Fibroblast of skin of right biceps (primary cell): ENCODE results near the gene EHBP1.

Experiments
- DNase-seq: peaks from one replicate; pipeline ENCODE4 v3.0.0-alpha.2; 2013

EHBP1 gene

DNA sequence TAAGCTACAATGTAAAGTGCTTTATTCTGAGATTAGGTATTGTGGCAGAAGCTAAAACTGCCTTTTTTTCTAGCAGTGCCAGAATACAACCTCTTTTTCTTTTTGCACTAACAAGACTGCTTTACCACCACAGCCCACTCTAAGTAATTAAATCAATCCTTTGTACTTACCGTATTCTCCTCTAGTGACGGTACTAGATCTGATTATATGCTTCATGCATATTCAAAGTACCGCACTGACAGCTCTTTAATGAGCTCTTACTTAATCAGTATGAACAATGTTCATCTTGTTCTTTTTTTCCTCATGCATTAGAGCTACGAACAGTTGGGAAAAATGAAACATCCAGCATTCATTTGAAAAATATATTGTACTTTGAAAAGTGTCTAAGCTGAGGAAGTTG is 329.0 kb downstream of the EHBP1 start:
- no peak for DNase-seq

DNA sequence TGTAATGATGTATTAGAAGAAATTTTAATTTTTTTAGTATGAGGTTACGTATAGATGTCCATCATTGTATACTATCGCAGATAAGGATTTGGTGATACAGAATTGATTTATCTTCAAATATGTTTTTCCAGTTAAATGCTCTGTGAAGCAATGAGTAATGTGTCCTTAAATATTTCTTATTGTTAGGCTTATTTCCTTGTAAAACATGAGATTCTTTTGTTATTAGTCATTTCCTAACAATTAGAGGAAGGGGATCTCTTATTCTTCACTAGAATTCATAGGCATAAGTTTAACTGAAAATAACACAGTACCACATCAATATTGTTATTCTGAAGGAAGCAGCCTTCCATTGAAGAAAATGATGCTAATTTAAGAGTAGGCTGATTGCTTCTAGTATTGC is 329.7 kb downstream of the EHBP1 start:
- no peak for DNase-seq

DNA sequence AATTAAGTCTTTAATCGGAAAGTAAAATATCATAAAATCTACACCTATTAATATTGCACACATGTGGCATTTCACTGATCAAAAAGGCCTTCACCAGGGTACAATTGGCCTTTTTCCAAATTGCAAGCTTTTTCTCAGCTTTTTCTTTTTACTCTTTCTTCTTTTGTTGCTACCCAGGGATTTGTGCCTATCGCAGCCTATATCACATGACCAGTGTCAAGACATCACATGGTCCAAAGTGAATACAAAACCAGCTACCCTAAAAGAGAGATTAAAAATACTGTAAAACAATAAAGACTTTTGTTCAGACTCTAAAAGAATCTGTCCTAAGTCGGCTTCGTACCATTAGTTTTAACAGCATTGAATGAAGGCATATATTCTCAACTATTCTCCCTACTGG is 330.1 kb downstream of the EHBP1 start:
- DNase-seq = no peak

DNA sequence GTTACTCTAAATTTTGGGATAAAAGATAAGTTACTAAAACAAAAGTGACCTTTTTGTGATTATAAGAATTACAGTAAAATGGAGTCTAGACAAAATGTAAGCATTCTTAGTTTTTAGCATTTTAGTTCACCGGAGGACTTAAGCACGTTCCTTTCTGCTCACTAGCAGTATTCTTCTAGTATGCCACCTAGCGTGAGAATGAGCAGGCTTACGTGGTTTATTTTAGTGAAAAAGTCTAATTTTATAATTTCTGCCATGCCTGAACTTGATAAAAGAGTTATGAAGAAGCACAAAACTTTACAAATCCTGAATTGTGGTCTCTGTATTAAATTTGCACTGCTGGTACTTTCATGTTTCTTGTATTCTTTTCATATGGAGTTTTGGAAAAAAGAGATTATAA is 332.5 kb downstream of the EHBP1 start:
- DNase-seq = no peak

DNA sequence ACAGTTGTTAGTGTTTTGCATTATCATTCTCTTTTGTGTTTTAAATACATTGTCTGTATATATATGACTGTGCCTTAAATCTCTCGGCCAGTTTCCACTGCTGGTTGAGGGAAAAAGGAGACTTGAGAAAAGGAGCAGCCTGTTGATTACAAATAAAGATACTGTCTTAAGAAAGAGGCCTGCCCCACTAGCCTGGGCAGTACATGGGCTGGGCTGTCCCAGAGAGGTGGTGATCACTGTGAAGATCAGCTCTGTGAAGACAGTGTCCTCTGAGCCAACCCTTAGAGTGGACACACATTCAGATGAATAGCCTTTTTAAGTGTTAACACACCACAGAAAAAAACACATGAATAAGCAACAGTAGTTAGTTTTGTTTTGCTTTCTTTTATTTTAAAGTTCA is 335.1 kb downstream of the EHBP1 start:
- DNase-seq = no peak

DNA sequence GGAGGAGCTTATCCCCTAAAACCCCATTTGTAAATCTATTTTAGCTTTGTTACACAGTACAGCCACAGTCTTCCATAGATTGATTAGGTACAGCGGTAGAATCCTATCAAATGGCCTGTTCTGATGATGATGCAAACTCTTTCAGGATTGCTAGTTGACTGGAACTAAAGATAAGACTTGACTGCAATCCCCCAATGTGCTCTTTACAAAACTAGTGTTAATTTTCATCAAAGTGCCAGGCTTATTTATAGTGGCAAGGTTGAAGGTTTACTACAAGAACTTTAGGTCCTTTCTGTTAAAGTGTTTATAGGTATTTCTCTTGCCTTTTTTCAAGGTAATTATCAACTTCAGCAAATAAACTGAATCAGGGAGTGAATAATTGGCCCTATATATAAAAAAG is 336.1 kb downstream of the EHBP1 start:
- no peak for DNase-seq

DNA sequence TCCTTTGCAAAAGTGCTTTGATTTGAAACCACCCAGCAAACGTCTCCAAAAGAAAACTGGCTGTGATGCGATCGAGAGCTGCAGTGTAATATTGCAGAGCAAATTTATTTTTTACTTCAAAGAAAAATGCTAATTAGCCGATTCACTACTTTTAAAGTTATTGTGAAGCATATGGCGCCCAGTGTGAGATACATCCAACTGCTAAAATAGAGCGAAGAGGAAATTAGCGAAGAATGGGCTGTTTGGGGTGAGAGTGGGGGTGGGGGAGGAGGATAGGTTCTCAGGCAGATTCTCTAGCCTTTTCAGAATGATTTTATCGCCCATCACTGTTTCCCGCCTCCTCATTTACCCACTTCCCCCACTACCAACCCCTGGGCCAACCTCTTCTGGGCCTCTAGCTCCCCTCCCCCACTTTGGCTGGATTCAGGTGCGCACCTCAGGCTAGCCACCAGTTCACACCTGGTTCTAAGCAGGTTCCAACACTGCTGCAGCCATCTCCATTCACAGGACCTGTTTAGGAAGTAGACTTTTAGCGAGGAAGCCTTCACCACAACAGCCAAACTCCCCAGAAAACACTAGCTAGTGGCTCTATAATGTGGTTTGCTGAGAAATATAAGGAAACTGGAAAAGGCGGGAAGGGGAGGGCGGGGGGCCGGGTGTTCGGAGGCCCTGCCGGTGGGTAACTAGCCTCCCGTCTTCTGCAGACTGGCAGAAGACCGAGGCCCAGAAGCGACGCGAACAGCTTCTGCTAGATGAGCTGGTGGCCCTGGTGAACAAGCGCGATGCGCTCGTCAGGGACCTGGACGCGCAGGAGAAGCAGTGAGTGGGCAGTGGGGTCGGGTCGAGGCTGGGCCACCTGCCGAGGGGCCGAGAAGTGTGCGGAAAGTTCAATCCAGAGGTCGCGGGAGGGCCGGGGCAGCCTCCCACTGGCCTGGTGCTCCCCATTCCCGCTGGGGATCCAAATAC is 339.1 kb downstream of the EHBP1 start:
- no peak for DNase-seq

DNA sequence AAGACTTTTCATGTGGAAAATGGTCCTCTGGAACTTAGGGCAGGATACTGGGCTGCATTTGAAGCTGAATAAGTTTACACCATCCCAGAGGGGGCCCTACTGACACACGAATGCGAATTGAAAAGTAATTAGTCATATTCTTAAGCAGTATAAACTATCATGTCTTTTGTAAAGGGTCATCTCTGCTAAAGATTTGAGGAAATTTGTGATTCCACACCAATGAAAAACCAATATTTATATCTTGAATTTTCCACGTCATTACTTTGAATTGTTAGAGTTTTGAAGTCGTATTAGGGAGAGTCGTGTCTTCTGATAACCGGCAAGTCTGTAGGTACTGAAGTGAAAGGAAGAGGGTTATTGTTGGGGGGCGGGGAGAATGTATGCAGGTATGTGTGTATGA is 341.0 kb downstream of the EHBP1 start:
- no peak for DNase-seq

DNA sequence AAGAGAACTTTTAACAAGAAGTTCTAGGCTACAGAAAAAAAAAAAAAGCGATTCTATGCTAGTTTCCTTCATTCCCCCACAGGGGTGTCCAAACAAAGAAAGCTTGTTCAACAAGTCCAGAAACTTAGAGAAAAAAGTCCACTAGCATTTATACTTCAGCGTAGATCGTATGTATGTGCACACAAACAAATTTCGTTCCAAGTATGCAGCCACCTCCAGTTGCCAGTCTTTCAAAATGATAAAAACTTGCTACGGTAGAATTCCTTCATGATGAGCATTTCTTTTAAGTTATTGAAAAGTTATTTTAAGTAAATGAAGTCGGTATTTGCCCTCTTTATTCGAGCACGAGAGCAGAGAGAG is 341.4 kb downstream of the EHBP1 start:
- DNase-seq = no peak

DNA sequence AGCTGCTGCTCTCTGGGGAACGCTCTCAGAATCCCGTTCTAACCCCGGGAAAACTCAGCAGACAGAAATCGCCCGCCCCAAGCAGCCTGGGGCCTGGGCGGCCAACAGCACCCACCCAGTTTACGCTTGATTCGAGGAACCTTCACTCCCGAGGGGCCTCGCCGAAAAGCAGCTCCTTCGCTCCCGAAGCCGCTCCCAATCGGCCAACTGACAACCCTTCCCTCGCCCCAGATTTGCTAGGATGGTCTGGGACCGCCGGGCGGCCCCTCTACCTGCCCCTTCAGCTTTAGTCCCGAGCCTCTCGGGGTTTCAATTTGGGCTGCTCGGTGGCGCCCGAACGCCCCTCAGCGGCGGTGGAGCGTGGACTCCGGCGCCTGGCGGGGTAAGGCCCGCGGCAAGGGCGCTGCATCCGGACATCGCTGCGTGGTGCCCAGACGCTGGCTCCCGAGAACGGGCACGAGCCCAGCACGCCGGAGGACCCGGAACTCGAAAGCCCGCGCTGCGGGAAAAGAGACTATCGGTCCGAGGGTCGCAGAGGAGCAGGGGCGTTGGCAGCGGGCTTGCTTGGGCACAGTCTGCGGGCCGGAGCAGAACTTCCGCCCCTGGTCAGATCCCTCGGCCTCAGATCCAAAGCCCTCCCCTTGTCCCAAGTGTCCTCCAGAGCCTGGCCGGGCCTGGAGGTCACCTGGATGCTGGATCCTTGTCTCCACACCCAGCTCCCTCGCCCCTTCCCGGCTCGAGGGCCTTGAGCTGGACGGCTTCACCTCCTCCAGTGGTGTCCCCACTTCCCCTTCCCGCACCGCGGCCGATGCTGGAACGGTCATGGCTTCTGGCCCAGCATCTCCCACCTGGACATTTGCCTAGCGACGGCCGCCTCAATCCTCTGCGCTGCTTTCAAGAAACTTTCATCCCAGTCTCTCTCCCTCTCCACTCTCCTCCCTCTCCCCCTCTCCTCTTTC is 342.1 kb downstream of the EHBP1 start:
- DNase-seq = no peak

DNA sequence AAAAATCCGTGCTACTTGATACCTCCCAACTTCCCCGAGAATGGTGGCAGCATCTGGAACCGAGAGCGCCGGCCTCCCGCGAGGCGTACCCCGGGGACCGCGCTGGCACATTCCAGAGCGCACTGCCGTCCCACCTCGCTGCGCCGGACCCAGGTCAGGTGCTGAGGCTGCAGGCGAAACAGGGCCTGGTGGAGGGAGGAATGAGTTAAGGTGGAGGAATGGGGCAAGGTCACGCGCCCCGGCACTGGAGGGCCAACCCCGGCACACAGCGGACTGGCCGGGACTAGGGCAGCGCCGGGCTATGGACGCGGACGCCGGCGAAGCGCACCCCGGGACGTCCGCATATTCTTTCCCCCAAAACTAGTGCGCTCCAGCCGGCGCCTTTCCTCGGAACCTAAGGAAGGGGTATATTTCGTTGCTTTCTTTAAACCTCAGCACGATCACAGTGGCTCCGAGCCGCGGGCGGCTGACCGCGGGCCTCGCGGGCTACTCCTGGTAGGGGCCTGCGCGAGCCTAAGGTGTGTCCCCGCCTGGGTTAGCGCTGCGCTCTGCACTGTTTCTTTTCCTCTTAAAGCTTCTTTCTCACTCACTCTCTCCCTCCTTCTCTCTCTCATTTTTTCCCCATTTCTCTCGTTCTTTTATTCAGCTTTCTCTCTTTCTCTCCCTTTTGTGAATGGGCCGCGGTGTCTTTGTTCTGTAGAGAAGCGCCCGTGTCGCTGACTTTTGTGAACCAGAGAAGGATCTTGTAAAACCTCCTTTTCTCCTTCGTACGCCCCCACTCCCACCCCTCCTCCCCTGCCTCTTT is 343.1 kb downstream of the EHBP1 start:
- no peak for DNase-seq

DNA sequence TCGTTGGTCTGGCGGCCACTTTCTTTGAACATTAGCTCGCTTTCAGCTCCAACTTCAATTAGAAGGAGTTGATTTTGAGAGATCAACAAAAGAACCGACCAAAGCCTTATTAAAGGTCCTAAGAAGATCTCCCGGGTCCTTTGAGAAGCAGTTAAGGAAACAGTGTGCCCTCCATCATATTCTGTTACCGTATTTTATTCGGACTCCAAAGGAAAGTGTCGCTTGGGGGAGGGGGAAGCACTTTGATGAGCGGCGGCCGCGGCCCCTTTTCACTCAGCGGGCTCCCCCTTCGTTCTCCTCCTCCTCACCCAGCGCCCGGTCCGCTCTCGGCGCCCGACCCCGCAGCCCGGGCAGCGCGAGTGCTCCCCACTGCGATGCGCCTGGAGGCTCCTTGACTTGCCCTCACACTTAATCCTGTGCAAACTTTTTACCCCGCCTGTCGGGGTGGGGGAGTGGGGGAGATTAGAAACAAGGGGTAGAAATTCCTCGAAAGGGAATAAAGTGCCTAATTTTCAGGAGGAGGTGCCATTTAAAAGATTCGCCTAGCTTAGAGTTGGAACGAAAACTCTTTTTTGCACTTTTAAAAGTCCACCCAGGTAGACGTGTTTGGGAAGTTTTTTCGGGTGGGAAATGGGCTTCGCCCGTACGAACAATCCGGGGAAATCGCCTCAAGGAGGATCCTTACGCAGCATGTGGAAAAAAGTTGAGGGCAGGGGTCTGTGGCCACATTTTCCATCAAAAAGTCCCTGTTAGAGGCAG is 343.9 kb downstream of the EHBP1 start:
- no peak for DNase-seq

DNA sequence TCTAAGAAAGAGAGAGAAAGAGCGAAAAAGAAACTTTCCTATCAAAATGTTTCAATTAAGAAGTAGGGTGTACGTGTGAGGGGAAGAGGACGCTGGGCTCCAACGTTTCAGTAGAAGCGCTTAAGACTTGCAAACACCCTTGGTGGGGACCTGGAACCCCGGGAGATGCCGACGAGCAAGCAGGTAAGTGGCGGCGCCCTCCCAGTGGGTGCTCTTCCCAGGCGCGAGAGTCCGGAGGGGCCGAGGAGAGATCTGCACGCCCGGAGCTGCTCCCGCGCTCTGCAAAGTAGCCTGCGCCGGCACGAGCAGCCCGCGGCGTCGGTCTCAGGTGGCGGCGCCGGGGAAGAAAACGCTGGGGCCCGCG is 344.4 kb downstream of the EHBP1 start:
- DNase-seq = no peak

DNA sequence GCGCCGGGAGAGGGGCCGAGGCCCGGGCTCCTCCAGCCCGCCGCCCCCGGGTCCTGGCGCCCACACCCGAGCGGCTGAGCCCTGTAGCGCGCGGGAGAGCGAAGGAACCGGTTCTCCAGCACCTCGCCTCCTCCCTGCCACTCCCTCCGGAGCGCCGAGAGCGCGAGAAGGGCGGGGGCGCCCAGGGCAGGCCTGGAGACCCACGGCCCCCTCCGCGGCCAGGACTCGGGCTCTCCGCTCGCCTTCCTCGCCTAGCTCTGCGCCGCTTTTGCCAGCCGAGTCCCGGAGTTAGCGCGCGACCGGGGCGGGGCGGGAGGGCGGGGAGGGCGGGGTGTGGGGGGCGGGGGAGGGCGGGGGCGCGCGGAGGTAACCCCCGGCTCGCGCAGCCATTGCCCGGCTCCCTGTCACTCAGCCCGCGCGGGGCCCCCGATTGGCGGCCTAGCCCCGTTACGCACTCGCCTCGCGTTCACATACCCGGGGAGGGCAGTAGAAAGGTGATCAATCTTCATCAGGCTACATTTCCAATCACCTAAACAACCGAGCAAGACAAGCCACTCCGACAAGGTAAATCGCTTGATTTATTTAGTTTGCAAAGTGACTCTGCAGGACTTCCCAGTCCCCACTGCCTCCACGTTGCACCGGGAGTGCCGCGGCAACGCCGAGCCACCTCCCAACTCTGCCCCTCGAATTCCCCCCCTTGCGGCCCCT is 345.0 kb downstream of the EHBP1 start, which contains the start of gene OTX1:
Gene OTX1, plus strand, starts transcription at position 497 of the 708 bp plus-strand sequence. CDS start 2,161 bp downstream, outside the sequence.
- DNase-seq = peak; percentile 45

DNA sequence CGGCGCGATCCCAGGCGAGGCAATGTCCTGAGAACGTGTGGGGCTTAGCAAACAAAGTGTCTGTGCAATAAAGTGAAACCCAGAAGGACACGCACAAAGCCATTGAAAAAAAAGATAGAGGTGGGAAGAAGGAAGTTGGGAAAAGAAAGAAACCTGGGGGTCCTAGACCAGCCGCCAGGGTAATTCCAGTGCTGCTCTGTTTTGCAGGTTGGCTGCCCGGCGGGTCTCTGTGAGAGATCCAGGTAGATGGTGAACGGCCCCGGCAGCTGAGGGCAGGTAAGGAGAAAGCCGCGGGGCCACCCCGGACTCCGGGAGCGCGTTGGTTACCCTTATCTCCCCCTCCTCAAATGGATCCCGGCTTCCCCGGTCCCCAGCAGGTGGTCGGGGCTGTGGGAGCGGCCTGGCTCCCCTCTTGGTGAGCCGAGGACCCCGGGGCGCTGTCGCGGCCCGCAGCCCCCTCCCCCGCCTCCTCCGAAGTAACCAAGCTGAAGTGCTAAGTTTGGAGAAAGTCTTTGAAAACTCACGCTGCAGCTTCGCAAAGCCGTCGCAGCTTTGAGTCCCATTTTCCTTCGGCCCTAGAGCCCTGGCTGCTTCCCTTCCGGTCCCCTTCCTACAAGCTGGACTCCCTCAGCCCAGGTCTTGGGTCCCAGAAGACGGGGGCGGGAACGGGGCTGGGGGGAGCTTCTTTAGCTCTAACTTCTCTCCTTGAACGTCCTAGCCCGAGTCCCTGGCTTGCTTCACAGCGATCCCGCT is 345.7 kb downstream of the EHBP1 start:
- no peak for DNase-seq

DNA sequence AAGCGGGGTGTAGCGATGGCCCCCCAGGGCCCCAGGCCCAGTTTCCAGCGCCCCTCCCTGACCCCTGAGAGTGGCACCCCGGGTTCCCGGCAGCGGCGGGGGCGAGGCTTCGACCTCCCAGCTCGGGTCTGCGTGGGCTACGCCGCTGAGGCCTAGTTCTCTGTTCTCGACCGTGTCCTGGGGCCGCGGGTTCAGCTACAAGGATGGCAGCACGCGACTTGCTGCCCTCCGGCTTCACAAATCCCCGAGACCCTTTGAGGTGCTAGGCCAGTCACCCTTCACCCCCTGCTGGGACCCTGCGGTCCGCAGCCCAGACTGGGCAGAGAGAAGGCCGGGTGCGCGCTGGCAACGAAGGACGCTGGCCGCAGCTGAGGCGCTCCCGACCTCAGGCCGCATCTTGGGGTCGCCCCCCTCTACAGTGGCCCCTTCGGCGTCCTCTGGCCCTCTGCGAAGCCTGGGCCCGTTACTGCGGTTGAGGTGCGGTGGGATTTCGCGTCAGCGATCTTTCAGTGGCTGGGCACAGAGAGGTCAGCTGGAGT is 346.4 kb downstream of the EHBP1 start:
- no peak for DNase-seq

DNA sequence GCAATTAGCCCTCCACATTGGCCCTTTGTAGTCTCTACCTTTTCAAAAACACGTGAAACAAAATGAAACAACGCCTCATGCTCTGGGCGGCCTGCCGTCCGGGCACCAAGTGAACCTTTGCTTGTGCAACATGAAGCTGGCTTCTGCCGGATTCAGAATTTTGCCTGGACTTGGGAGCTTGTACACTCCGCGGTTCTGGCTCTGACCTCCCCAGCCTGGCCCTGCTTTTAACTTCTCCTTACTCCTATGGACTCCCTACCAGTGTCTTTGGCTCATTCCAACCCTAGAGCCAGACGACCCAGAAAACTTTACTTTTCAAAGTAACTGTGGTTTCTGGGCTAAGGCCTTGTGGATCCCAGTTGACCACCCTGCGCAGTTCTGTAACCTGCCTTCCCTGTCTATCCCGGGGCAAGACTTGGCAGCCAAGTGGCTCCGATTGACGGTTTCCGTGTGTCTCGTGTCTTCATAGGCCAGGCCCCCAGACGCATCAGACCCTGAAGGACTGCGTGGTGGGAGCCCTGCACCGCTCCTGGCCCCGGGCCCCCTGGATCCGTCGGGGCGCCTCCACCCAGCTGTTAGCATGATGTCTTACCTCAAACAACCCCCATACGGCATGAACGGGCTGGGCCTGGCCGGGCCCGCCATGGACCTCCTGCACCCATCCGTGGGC is 347.0 kb downstream of the EHBP1 start:
- DNase-seq = no peak

DNA sequence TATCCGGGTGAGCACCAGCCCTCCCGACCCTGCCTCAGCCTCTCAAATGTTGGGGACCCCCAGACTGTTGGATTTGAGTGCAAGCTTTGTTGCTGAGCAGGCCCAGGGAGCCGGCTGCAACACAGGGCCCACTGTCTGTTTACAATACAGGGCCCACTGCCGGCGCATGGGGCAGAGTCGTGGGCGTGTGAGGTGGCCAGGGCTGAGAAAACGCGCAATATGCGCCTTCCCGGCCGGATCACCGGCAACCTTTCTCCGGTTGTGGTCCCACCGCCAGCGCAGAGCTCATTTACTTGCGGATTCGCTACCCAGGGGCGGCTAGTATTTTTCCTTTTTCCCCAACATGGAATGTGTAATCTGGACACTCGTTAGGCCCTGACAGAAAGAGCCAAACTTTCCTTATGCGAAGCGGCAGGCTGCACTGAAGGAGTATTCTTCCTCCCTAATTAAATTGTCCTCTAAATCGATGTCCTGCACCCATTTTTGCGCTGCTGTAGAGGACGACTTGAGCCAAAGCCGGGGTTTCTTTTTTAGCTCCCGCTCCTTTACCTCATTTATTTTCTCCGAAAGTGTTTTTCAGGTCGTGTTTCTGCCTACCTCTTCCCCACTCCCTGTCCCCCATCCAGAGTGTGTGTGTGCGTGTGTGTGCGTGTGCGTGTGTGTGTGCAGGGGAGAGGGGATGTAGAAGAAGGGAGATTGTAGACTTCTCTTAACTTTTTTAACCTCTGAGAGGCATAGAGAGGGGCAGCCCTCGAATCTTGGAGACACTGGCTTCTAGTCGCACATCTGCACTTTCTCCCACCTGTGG is 347.8 kb downstream of the EHBP1 start:
- DNase-seq = no peak
